ENCODE measurements around the gene ELAPOR2. TPM values are rescaled to one million over a fixed set of nuclear protein-coding genes. Genes with fewer than 3 reads are reported as not detected.

ELAPOR2 gene
- 2.3 and 3.9 TPM in 2 replicates for total RNA-seq

GRCh38 chr7:87059525-87060287, at the start of gene ELAPOR2:
TSS of gene ELAPOR2 (minus strand) at chr7:87059654. CDS start at chr7:87059513, 141 bp downstream.

Other genes starting within 250 kb of the ELAPOR2 start
- gene DMTF1, start 92.8 kb upstream of the ELAPOR2 start, total RNA-seq: 15.7 and 18.7 TPM in 2 replicates
- 25.7 and 30.3 TPM in 2 replicates for gene TMEM243, start 160.1 kb upstream of the ELAPOR2 start, total RNA-seq

Data from mesangial cell (primary cell).